ENCODE measurements around the gene MCCC1.
A peak's percentile ranks its signal among the peaks of the same experiment; 100 is the strongest.
"Not testable (repeated sequence)": the region's sequence is repeated elsewhere in the genome, so short reads cannot be mapped to it uniquely, and the experiment has no call there.

MCCC1 gene

DNA sequence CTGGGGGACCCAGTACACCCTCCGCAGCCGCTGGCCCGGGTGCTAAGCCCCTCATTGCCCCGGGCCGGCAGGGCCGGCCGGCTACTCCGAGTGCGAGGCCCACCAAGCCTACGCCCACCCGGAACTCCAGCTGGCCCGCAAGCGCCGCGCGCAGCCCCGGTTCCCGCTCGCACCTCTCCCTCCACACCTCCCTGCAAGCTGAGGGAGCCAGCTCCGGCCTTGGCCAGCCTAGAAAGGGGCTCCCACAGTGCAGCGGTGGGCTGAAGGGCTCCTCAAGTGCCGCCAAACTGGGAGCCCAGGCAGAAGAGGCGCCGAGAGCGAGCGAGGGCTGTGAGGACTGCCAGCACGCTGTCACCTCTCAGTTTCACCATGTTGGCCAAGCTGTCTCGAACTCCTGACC is 4.7 kb upstream of the MCCC1 start:
- not testable (repeated sequence) for DNase-seq (ENCODE audit: low read depth)

DNA sequence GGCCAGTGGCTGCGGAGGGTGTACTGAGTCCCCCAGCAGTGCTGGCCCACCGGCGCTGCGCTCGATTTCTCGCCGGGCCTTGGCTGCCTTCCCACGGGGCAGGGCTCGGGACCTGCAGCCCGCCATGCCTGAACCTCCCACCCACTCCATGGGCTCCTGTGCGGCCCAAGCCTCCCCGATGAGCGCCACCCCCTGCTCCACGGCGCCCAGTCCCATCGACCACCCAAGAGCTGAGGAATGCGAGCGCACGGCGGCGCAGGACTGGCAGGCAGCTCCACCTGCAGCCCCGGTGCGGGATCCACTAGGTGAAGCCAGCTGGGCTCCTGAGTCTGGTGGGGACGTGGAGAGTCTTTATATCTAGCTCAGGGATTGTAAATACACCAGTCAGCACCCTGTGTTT is 1.7 kb upstream of the MCCC1 start:
- DNase-seq (ENCODE audit: low read depth), result not testable (repeated sequence)

DNA sequence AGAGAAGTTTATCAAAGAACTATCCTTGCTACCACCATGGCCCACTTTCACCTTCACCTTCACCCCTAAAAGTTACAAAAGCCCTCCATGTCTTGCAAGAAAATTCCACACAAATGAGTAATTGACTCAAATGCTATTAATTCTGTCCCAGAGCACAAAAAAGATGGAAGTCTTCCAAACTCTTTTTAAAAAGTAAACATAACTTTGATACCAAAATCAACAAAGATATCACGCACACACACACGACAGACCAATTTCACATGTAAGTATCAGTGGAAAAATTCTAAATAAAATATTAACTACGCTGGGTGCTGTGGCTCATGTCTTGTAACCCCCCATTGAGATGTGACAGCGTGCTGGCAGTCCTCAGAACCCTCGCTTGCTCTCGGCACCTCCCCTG is 1.1 kb upstream of the MCCC1 start:
- no peak for DNase-seq (ENCODE audit: low read depth)

DNA sequence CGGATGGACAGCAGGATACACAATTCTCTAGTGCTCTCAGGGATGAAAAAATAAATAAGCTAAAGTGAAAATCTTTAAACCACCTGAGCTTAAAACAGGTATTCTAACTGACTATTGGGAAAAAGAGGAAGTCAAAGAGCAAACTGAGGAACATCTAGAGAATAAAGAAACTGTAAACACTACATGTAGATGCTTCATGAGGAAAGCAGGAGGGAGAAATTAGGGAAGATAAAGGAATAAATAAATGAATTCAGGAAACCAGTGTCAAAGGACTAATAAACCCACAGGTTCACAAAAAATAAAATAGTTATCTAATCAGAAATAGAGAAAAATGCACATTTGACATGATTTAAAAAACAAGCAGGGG is 525 bp upstream of the MCCC1 start:
- no peak for DNase-seq (ENCODE audit: low read depth)

DNA sequence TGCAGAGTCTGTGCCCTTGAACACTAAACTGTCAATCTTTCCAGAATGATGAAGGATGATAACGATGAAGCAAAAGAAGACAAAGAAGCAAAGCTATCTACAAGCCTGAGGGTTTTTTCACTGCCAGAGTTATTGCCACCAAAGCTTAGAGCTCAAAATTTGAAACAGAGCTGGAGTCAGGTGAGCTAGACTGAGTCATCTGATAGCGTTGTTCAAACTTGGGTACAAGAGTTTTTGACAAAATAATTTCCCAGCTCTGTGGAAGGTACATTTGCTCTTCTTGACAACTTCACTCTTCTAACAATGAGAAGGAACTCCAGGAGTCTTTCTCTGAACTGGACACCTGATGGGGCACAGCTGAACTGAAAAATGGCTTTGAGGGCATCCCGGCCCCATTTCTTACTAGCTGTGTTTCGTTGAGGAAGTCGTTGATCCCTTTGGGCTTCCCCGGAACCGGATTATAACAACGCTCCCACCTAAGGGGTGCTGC is 715 bp downstream of the MCCC1 start:
- DNase-seq (ENCODE audit: low read depth), result no peak

DNA sequence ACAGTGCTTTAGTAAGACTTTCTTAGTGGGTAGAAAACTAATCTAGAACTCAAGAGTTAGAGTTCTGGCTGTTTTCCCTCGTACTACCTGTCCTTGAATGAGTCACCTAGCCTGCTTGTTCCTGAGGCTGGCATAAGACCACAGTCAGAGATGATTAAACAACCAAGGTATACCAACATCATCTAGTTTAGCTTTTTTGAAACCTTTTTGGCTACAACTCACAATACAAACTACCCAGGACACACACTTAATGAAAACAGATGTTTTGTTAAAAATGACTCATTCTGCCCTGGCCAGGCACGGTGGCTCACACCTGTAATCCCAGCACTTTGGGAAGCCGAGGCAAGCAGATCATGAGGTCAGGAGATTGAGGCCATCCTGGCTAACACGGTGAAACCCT is 4.6 kb downstream of the MCCC1 start:
- no peak for DNase-seq (ENCODE audit: low read depth)

DNA sequence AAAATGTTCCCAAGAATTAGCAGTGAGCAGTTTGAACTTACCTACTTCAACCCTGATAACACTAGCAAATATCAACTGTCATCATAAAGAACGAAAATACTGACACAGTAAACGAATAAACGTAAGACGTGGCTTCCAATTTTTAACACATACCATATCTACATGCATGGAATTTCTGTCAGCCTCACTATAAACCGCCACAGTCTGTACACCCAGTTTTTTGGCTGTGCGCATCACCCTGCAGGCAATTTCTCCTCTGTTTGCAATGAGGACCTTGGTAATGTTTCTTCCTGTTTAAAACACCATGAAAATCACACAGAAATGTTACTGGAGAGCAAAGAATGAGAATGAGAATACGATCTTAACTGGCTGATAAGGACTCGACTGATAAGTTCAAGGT is 7.0 kb downstream of the MCCC1 start:
- DNase-seq (ENCODE audit: low read depth), result no peak

DNA sequence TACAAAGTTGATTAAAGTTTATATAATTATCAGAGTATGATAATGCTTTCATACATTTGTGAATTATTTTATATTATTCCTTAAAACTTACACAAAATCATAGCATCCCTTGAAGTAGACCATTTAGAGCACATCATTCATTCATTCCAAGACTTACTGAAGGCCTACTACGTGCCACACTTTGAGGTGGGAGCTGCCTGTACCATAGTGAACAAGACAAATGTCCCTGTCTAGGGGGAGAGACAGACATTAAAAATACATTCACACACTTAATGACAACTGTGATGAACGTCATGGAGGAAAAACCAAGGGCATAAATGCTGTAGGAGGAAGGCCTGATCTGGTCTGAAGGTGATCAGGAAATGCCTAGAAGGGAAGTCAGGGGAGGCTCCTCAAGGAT is 12.1 kb downstream of the MCCC1 start:
- DNase-seq (ENCODE audit: low read depth), result no peak

DNA sequence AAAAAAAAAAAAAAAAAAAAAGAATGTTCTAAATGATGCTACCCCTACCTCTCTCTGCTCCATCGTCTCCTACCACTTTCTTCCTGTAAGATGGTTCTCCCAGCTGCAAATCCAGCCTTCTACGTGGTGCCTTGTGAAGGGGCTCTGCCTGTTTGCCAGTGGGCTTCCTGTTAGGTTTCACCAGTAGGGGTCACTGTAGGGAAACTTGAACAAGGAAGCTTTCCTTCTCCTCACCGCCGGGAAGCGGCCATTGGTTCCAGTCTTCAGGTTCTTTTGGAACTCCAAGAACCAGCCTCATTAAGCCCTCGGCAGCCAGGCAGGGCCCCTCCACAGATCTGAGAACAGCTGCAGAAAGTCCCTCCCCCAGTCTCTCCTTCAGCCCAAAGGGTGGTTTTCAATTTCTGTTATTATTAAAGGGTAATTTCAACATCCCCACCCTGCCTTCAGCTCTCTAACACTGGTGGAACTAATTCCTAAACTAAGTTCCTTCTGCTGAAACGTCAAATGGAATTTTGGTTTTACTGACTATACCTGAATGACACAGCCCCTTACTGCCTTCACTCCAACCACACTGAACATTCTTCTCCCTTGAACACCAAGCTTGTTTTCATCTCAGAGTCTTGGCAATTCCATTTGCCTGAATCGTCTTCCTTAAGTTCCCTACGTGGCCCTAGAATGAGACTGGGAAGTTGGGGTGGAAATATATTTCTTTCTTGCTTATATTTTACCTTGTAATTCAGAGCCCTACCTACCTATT is 13.5 kb downstream of the MCCC1 start:
- peak; percentile 24 for DNase-seq (ENCODE audit: low read depth)

DNA sequence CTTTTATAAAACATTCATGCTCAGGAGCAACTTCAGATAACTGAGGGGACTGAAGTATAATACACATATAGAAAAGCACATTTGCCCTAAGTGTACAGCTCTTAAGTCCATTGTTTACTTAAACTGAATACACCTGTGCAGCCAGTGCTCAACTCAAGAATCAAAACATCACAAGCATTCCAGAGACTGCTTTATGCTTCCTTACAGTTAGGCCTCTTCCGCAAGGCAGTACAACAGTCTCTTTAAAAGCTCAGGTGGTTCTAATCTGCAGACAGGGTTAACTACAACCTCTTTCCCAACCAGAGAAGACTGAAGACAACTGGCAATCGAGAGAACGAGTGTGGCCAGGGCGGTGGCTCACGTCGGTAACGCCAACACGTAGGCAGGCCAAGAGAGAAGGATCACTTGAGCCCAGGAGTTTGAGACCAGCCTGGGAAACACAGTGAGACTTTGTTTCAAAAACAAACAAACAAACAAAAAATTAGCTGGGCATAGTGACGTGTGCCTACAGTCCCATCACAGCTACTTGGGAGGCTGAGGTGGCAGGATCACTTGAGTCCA is 16.9 kb downstream of the MCCC1 start:
- no peak for DNase-seq (ENCODE audit: low read depth)

DNA sequence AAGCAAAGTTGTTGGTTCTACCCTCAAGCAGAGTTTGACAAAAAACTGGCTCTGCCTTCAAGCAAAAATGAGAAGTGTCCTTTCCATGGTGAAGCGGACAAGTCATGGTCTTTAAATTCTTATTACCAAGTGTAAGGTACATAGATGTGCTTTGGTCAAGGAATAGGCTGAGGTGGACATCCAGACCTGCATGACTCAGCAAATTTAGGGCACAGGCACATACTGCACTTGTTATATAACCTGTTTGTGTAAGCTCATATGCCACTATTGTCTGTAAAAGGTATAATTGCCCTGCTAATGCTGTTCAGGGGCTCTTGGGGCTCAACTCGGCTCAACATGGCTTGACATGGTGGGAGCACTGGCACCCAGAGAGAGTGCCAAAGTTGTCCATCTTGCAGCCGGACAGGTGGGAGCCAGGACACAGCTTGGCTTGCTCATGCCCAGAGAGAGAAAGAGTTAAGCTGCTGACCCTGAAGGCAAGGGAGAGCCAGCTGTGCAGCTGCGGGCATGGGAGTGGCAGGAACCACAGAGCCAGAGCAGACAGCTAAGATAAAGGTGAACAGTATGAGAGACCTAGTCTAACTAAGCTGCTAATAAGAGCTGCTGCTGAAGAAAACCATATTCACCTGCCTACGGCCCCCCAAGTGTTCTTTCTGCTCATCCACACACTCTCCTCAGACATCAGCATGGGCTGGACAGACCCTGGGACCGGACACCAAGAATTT is 17.7 kb downstream of the MCCC1 start:
- no peak for DNase-seq (ENCODE audit: low read depth)

DNA sequence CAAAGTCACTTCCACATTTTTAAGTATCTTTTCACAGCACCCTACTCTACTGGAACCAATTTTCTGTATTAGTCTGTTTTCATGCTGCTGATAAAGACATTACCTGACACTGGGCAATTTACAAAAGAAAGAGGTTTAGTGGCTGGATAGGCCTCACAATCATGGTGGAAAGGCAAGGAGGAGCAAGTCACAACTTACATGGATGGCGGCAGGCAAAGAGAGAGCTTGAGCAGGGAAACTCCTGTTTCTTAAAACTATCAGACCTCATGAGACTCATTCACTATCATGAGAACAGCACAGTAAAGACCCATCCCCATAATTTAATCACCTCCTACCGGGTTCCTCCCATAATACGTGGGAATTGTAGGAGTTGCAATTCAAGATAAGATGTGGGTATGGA is 18.7 kb downstream of the MCCC1 start:
- no peak for DNase-seq (ENCODE audit: low read depth)

DNA sequence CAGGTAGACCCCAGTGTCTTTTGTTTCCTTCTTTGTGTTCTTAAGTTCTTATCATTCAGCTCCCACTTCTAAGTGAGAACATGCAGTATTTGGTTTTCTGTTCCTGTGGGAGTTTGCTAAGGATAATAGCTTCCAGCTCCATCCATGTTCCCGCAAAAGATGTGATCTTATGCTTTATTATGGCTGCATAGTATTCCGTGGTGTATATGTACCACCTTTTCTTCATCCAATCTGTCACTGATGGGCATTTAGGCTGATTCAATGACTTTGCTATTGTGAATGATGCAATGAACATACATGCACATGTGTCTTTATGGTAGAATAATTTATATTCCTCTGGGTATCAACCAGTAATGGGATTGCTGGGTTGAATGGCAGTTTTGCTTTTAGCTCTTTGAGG is 24.4 kb downstream of the MCCC1 start:
- DNase-seq (ENCODE audit: low read depth), result no peak

DNA sequence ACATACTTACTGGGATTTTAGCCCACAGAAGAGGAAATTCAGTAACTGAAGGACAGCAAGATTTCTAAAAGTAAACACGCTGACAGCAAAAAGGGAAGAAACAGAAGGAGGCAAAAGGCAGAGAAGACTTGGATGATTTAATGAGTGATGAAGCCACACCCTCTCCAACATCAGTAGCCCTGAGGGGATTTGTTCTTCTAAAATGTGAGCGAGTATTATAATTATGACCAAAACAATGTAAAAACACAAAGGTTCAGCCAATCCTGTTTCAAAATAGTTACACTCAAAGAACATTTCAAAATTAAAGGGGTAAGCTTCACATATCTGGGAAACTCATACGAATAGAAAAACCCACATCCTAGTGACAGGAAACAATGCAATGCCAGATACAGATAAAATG is 25.0 kb downstream of the MCCC1 start:
- no peak for DNase-seq (ENCODE audit: low read depth)

DNA sequence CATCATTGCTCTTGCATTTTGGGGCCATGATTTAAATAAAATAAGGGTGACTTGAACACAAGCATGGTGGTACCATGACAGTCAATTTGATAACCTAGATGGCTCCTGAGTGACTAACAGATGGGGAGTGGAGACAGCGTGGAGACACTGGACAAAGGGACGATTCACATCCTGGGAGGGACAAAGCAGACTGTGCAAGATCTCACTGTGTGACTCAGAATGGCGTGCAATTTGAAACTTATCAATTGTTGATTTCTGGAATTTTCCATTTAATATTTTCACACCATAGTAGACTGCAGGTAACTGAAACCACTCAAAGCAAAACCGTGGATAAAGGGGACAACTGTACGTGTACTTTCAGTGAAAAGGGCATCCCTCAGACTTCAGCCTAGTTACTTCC is 25.5 kb downstream of the MCCC1 start:
- DNase-seq (ENCODE audit: low read depth), result peak; percentile 5

DNA sequence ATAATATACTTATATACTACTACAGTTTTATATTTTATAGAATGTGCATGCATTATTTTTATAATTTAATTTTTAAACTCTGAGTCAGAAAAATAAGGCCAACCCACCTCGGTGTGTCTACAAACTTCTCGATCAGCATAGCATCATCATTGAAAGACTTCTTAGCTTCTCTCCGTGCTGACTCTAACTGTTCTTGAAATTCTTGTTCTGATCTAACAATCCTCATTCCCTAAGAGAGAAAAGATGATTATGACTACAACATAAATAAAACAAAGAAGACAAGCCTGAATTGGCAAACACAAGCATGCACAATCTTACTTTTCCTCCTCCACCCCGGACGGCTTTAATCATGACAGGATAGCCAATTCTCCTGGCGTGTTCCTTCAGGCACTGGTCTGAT is 28.4 kb downstream of the MCCC1 start:
- DNase-seq (ENCODE audit: low read depth), result no peak

DNA sequence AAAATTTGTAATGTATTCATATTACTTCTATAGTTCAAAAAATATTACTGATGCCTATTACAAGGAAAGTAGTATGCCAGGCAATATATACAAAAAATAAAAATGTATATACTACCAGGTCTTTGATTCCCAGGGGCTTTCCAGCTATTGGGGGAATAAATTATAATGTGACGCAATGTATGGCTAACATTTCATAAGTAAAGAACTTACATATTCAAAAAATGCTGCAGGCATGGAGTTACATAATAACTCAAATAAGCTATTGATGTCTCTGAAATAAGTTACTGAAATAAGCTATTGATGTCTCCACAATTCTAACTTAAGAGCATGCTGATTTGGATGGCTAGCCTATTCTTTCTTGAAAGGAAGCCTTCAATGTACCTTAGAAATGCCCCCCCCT is 30.2 kb downstream of the MCCC1 start:
- no peak for DNase-seq (ENCODE audit: low read depth)

DNA sequence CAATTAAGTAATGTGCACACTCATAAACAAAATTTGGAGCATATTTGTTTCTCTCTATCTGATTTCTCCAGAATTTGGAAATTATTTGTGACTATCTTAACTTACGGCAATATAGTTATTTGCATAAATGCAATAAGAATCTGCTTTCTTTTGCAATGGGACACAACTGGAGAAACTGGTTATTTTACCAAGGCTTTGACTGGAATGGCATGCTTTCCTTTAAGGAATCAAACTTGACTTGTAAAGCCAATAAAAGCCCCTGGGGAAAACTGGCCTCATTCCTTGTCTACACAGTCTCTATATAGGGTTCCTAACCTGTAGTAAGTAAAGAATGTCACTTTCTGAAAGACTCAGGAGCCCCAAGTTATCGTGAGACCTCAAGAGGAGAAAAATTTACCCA is 32.4 kb downstream of the MCCC1 start:
- not testable (repeated sequence) for DNase-seq (ENCODE audit: low read depth)

DNA sequence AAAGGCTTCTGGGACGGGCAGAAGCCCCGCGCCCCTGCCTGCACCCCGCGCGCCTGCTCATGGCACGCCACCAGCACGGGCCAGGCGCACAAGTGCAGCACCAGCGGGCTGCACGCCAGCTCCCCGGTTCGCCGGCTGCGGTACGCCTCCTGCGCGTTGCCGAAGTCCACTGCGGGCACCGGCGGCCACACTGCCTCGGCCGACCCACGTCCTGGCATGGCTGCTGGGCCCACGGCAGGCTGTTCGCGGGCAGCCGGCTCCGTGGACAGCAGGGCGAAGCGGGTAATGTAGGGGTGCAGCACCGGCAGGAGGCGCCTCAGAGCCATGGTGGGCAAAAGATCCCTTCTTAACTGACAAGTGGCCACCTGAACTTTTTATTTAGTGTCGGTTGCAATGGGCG is 34.8 kb downstream of the MCCC1 start:
- DNase-seq (ENCODE audit: low read depth), result no peak

DNA sequence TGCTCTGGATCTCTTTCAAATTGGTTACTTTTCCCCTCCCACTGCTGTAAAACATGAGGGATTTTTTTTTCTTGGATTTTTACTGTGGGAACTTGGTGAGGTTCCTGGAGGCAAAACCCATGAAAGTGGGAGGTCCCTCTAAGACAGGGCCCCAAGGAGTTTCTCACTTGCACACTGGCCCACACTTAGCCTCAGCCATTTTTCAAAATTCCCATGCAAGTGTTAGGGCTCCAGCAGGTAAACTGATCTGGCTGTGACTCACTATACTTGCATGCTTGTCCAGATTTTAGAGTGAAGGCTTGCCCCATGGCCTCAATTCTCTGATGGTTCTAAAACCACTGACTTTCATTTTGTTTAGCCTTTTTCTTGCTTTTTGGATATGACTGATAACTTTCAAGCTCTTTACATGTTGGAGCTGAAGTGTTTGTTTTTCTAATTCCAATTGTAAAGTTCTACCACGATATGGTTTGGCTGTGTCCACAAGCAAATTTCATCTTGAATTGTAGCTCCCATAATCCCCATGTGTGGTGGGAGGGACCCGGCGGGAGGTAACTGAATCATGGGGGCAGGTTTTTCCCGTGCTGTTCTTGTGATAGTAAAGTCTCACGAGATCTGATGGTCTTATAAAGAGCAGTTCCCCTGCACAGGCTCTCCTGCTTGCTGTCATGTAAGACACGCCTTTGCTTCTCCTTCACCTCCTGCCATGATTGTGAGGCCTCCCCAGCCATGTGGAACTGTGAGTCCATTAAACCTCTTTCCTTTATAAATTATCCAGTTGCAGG is 37.7 kb downstream of the MCCC1 start:
- DNase-seq (ENCODE audit: low read depth), result no peak

DNA sequence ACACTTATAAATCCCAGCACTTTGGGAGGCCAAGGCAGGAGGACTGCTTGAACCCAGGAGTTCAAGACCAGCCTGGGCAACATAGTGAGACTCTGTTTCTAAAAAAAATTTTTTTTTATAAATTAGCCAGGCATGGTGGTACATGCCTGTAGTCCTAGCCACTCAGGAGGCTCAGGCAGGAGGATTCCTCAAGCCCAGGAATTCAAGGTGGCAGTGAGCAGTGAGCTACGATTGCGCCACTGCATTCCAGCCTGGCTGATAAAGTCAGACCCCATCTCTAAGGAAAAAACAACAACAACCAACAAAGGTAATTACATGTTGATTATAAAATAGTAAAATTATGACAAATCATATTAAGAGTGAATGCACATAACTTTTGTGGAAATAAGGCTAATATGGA is 40.9 kb downstream of the MCCC1 start:
- DNase-seq (ENCODE audit: low read depth), result no peak

DNA sequence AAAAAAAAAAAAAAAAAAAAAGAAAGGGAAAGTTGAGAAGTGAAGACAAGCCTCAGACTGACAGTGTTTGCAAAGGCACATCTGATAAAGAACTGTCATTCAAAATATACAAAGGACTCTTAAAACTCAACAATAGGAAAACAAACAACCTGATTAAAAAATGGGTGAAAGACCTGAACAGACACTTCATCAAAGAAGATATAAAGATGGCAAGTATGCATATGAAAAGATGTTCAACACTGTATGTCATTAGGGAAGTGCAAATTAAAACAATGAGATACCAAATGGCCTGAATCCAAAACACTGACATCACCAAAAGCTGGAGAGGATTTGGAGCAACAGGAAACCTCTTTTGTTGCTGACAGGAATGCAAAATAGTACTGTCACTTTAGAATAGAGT is 48.6 kb downstream of the MCCC1 start:
- DNase-seq (ENCODE audit: low read depth), result no peak

DNA sequence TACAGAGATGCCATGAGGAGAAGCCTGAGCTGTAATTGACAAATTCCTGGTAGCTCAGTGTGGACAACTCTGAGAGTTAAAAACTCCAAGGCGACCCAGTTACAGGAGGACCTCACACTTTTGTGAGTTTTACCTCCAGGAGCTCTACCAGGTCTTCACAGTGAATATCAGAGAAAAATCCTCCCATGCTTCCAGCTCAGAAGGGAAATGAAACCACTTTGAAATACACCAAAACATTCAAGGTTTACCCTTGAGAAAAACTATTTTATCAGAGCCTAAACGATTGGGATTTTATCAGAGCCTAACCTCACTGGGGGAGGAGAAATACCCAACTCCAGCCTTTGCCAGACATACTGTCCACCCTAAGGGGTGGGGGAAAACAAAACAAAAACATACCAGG is 52.4 kb downstream of the MCCC1 start:
- DNase-seq (ENCODE audit: low read depth), result no peak
